Endodermal cell (in vitro differentiated cells): Measurements from ENCODE around the gene MTERF2. TPM values are rescaled to one million over a fixed set of nuclear protein-coding genes. Genes with fewer than 3 reads are reported as not detected.

Source experiments
- DNase-seq: peaks from one replicate; pipeline ENCODE4 v3.0.0-alpha.2; 2017
- H3K27ac ChIP-seq: 2 replicates; pipeline ENCODE4 v1.5.1; 2013; ENCODE audit warnings: mild to moderate bottlenecking, low read depth, low read length, moderate library complexity
- H3K27me3 ChIP-seq: 2 replicates; pipeline ENCODE4 v1.6.1; 2013; ENCODE audit warnings: mild to moderate bottlenecking, low read length, moderate library complexity; ENCODE audit not compliant: insufficient read depth, control insufficient read depth, poor library complexity, severe bottlenecking
- H3K36me3 ChIP-seq: 2 replicates; pipeline ENCODE4 v1.7.0; 2013; ENCODE audit warnings: mild to moderate bottlenecking, low read length, moderate library complexity; ENCODE audit not compliant: control insufficient read depth, insufficient read depth
- H3K4me1 ChIP-seq: one replicate; pipeline ENCODE4 v1.7.0; 2013; ENCODE audit warnings: low read length; ENCODE audit not compliant: control insufficient read depth, insufficient read depth
- H3K4me3 ChIP-seq: 2 replicates; pipeline ENCODE4 v1.5.1; 2013; ENCODE audit warnings: mild to moderate bottlenecking, low read length, moderate library complexity
- H3K9ac ChIP-seq: 2 replicates; pipeline ENCODE4 v1.6.1; 2013; ENCODE audit warnings: mild to moderate bottlenecking, low read length, moderate library complexity; ENCODE audit not compliant: poor library complexity, severe bottlenecking; ENCODE audit errors: extremely low read depth
- H3K9me3 ChIP-seq: 2 replicates; pipeline ENCODE4 v1.6.1; 2013; ENCODE audit warnings: mild to moderate bottlenecking, low read length, moderate library complexity; ENCODE audit not compliant: control insufficient read depth
- H3K27ac Mint-ChIP-seq: 2 replicates; pipeline ENCODE4 v1.8.0; 2020; ENCODE audit warnings: mixed read lengths
- H3K27me3 Mint-ChIP-seq: 2 replicates; pipeline ENCODE4 v1.8.0; 2021; ENCODE audit warnings: mild to moderate bottlenecking, mixed read lengths; ENCODE audit not compliant: insufficient read depth
- H3K36me3 Mint-ChIP-seq: 2 replicates; pipeline ENCODE4 v1.8.0; 2020; ENCODE audit warnings: low read depth, mixed read lengths
- H3K4me1 Mint-ChIP-seq: 2 replicates; pipeline ENCODE4 v1.8.0; 2020; ENCODE audit warnings: mixed read lengths
- H3K4me3 Mint-ChIP-seq: 2 replicates; pipeline ENCODE4 v1.8.0; 2020; ENCODE audit warnings: mild to moderate bottlenecking, moderate library complexity, mixed read lengths
- H3K9me3 Mint-ChIP-seq: 2 replicates; pipeline ENCODE4 v1.8.0; 2020; ENCODE audit warnings: mild to moderate bottlenecking, mixed read lengths
- WGBS, 2 experiments: methylation state at CpG; one replicate each; pipeline versions ENCODE4 v1.1.5 to v1.1.7; 2013; ENCODE audit warnings: missing lambda C conversion rate in 2 of 2, mixed read lengths in 1 of 2; ENCODE audit not compliant: insufficient coverage in 1 of 2, insufficient read length in 1 of 2; 5-methylcytosine and 5-hydroxymethylcytosine counted together
- total RNA-seq, 2 donors: library from RNA; stranded (reverse); fragmentation: NEBNext Ultra II Directional in 1 of 2; extraction: Animal tissue kit (Norgen Biotek cat#: 25700) in 1 of 2; gene quantifications; 2 replicates in 1 of 2; 3 replicates in 1 of 2; pipeline ENCODE4 v1.2.1, GENCODE V29; 2021
- TF ChIP-seq, protein P1 (sequence below): fragments of 200-600 bp; sonication (generic); conservative IDR thresholded peaks from 2 replicates; pipeline ENCODE4 v1.5.0; 2021; ENCODE audit warnings: antibody characterized with exemption, mild to moderate bottlenecking

Gene MTERF2
- total RNA-seq, 2 donors from 2014 or later, result 12.0 to 12.5 TPM

DNA sequence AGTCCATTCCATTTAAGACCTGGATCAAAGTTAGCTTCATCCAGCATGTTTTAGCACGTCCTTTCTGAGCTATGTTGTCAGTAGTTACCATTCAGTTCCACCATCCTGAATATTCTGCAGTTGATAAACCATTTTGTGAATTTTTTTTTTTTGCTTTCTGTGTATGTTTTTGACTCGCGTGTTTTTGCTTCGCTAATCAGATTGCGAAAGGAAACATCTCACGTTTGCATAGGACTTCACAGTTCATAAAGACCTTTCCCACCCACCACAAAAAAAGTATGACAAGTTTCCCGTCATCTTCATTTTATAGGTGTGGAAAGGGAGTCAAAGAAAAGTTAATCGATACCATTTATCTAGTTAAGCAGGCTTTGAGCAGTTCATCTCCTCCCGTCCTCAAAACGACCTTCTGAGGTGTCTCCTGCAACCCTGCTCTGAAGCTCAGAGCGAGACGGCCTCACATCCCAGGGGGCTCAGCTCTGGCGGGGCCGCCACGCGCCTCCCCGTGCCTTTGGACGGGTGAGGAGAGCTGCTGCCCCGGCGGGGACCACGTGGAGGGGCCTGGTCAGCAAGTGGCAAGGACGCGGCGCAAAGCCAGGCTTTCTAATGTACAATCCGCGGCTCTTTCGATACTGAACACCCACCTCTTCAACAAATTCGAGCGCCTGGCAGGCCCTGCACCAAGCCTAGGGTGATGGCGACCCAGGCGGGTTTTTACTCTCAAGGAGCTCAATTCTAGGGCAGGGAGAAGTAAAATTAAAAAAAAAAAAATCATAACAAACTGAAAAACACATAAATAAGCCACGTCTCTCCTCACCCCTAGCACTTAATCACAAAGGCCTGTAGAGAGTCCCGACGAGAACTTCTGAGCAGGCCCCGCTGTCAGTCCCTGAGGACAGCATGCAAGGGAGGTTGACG is 32.2 kb downstream of the MTERF2 start:
- Histone ChIP-seq H3K27ac (peak overlapping the region; percentile 93), H3K36me3 (peaks cover 8% of the 10 kb centered on the region), H3K27me3 (no peaks in the 10 kb centered on the region), H3K9me3 (peaks cover 4% of the 10 kb centered on the region), H3K9ac (peak overlapping the region; percentile 57), H3K4me1 (no peaks in the 10 kb centered on the region), H3K4me3 (peak overlapping the region; percentile 99)
- DNase-seq, result peak; percentile 56
- Mint-ChIP-seq H3K4me3 (peak overlapping the region; percentile 90), H3K27ac (peak overlapping the region; percentile 78), H3K9me3 (peaks cover 16% of the 10 kb centered on the region), H3K27me3 (peaks cover 37% of the 10 kb centered on the region), H3K36me3 (peaks cover 7% of the 10 kb centered on the region), H3K4me1 (peaks cover 9% of the 10 kb centered on the region)
- WGBS, 2 experiments, result 50 to 74% methylated on average over 8 to 36 of the region's 36 CpGs
- TF ChIP-seq, protein P1, sequence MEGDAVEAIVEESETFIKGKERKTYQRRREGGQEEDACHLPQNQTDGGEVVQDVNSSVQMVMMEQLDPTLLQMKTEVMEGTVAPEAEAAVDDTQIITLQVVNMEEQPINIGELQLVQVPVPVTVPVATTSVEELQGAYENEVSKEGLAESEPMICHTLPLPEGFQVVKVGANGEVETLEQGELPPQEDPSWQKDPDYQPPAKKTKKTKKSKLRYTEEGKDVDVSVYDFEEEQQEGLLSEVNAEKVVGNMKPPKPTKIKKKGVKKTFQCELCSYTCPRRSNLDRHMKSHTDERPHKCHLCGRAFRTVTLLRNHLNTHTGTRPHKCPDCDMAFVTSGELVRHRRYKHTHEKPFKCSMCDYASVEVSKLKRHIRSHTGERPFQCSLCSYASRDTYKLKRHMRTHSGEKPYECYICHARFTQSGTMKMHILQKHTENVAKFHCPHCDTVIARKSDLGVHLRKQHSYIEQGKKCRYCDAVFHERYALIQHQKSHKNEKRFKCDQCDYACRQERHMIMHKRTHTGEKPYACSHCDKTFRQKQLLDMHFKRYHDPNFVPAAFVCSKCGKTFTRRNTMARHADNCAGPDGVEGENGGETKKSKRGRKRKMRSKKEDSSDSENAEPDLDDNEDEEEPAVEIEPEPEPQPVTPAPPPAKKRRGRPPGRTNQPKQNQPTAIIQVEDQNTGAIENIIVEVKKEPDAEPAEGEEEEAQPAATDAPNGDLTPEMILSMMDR, result no peak

DNA sequence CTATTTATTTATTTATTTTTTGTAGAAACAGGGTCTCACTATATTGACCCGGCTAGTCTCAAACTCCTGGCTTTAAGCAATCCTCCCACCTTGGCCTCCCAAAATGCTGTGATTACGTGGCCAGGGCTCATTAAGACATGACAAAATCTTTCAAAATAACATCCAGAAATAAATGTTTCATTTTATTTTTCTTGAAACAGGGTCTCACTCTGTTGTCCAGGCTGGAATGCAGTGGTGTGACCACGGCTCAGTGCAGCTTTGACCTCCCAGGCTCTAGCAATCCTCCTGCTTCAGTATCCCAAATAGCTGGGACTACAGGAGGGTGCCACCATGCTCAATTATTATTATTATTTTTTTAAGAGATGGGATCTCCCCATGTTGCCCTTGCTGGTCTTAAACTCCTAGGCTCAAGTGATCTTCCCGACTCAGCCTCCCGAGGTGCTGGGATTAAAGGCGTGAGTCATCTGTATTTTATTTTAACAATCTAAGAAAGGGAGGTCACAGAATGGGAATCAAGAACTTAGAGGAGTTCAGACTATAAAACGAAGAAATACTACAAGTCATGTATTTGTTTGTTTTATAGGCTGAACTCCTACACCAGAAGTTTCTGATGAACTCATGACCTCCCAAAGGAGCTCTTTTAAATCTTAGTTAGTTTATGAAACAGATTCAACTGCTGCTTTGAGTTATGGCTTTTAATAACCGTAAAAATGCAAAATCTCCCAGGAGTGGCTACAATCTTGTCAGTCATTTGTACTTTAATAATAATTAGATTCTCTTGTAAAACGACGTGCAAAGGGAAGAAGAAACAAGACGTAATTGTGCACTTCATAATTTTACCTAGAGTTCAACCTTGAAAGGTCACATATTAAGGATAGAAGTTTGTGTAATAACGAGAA is 33.3 kb downstream of the MTERF2 start:
- peaks cover 6% of the 10 kb centered on the region for H3K9me3 ChIP-seq
- Mint-ChIP-seq H3K9me3 (peaks cover 24% of the 10 kb centered on the region), H3K36me3 (peaks cover 3% of the 10 kb centered on the region), H3K27me3 (peaks cover 40% of the 10 kb centered on the region), H3K4me3 (no peak overlapping the region), H3K27ac (no peak overlapping the region), H3K4me1 (peaks cover 9% of the 10 kb centered on the region)
- H3K4me1 ChIP-seq, result no peaks in the 10 kb centered on the region
- no peak overlapping the region for H3K27ac ChIP-seq
- H3K27me3 ChIP-seq, result no peaks in the 10 kb centered on the region
- TF ChIP-seq, protein P1, result no peak
- DNase-seq, result no peak
- peaks cover 3% of the 10 kb centered on the region for H3K36me3 ChIP-seq
- WGBS, 2 experiments, result 96% methylated on average over 5 to 12 of the region's 12 CpGs
- H3K9ac ChIP-seq, result no peak overlapping the region
- no peak overlapping the region for H3K4me3 ChIP-seq

DNA sequence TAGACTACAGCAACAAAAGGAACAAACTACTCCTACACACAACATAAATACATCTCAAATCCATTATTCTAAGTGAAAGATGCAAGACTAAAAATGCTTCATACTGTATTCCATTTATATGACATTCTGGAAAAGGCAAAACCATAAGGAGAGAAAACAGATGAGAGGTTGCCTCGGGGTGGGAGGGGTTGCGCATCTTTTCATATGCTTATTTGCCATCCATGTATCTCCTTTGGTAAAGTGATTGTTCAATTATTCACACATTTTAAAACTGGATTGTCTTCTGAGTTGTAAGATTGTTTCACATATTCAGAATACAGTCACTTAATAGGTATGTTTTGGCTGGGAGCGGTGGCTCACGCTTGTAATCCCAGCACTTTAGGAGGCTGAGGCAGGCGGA is 36.4 kb downstream of the MTERF2 start:
- H3K4me1 Mint-ChIP-seq, result no peaks in the 10 kb centered on the region
- whole genome bisulfite sequencing, 2 experiments, result 96 to 100% methylated on average over 2 to 5 of the region's 5 CpGs
- no peak overlapping the region for H3K4me3 Mint-ChIP-seq
- H3K27ac ChIP-seq, result no peak overlapping the region
- peaks cover 52% of the 10 kb centered on the region for H3K9me3 Mint-ChIP-seq
- H3K4me3 ChIP-seq, result no peak overlapping the region
- no peak overlapping the region for H3K9ac ChIP-seq
- no peaks in the 10 kb centered on the region for H3K27me3 ChIP-seq
- H3K27me3 Mint-ChIP-seq, result peaks cover 43% of the 10 kb centered on the region
- no peaks in the 10 kb centered on the region for H3K4me1 ChIP-seq
- no peaks in the 10 kb centered on the region for H3K36me3 Mint-ChIP-seq
- H3K27ac Mint-ChIP-seq, result no peak overlapping the region
- no peaks in the 10 kb centered on the region for H3K36me3 ChIP-seq
- TF ChIP-seq, protein P1, result no peak
- no peak for DNase-seq
- peaks cover 28% of the 10 kb centered on the region for H3K9me3 ChIP-seq
